Body of pancreas (tissue), 4 donors: Measurements from ENCODE around the gene MED26.

Source experiments
- POLR2A ChIP-seq, 3 donors: fragments of 450-650 bp; IDR thresholded peaks; one replicate each; pipeline ENCODE4 v1.6.1; 2016; ENCODE audit warnings: antibody characterized with exemption in 3 of 3, mild to moderate bottlenecking in 2 of 3
- TF ChIP-seq, protein P1 (sequence below), 7 experiments: fragments of 450-650 bp in 4 of 7; fragments of 200-600 bp in 3 of 7; sonication (generic) in 3 of 7; IDR thresholded peaks; one replicate each; pipeline ENCODE4 v1.5.1; 2016 to 2019; ENCODE audit warnings: antibody characterized with exemption in 7 of 7

DNA sequence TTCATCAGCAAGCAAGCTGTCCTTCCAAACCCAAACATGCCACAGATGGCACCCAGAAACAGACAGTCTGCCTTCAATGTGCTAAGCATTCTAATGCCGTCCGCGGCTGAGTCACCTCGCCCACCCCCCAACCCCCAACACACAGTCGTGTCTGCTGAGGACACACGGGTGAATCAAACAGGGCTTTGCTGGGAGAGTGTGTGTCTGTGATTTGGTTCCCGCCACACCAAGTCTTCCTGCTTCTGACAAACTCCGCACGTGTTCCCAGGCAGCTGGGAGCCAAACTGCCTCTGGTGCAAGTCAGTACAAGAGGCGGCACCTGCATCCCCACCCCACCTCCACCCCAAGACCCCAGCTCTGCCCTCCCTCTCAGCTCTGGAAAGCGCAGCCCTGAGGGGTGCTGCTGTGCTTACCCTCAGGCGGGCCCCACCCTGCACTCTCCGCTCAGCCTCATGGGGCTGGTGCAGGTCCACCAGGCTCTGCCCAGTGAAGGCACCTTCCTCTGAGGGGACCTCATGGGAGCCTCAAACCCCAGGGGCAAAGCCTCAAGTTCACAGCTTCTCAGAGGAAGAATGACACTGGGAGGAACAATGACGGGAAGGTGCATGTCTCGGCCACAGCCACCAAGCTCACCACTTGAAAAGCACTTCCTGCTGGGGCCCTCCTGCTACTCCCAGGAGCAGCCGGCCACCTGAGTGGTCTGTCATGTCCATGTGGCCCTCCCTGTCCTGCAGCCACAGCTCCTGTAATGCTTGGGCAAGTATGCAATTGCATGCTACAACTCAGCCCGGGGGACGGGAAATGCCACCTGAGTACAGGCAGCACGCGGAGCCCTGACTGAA is 40.8 kb downstream of the MED26 start:
- no peak for TF ChIP-seq POLR2A (IDR thresholded peaks at IDR 0.05)
- TF ChIP-seq, protein P1, sequence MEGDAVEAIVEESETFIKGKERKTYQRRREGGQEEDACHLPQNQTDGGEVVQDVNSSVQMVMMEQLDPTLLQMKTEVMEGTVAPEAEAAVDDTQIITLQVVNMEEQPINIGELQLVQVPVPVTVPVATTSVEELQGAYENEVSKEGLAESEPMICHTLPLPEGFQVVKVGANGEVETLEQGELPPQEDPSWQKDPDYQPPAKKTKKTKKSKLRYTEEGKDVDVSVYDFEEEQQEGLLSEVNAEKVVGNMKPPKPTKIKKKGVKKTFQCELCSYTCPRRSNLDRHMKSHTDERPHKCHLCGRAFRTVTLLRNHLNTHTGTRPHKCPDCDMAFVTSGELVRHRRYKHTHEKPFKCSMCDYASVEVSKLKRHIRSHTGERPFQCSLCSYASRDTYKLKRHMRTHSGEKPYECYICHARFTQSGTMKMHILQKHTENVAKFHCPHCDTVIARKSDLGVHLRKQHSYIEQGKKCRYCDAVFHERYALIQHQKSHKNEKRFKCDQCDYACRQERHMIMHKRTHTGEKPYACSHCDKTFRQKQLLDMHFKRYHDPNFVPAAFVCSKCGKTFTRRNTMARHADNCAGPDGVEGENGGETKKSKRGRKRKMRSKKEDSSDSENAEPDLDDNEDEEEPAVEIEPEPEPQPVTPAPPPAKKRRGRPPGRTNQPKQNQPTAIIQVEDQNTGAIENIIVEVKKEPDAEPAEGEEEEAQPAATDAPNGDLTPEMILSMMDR (IDR thresholded peaks at IDR 0.05): no peak
